SK-MEL-5 (cell line): ENCODE results near the gene ZNF532. TPM values are rescaled to one million over a fixed set of nuclear protein-coding genes. Genes with fewer than 3 reads are reported as not detected.
A peak's percentile ranks its signal among the peaks of the same experiment; 100 is the strongest.

Experiments used
- DNase-seq: peaks from one replicate; pipeline ENCODE4 v3.0.0-alpha.2; 2016; ENCODE audit warnings: low read depth, low spot score
- in situ Hi-C: cut with HindIII; loops from 2 replicates; pipeline ENCODE4 v1.10.0; 2016; ENCODE audit warnings: low sequenced_read_pairs, high pct_unique_total_duplicates, low pct_unique_long_range_greater_than_20kb
- total RNA-seq: library from RNA; depleted of rRNA; stranded (reverse); fragments of >200 nt; shearing (Covaris generic); gene quantifications from 2 replicates; pipeline ENCODE4 v1.2.3, GENCODE V29; 2014

ZNF532 gene
- total RNA-seq, 1 experiment from 2014 or later: 7.3 TPM

DNA sequence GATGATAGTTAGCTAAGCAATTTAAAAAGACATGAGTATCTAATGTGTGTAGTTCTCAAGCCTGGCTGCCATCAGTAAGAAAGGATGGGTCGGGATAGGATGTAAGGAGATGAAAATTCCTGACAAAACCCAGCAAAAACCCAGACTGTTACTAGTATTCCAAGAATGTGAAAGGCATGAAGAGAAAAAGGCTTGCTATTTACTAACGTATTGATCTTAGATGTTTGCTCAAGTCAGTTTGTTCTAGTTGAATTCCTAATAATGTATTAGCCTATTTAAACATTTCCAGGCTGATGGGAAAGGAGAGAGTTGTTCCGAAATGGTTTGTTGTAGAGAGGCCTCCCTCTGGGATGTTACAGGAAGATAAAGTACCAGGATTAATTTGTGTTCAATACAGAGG is 88.2 kb downstream of the ZNF532 start:
- DNase-seq: no peak
- in situ Hi-C loops: no loop called here

DNA sequence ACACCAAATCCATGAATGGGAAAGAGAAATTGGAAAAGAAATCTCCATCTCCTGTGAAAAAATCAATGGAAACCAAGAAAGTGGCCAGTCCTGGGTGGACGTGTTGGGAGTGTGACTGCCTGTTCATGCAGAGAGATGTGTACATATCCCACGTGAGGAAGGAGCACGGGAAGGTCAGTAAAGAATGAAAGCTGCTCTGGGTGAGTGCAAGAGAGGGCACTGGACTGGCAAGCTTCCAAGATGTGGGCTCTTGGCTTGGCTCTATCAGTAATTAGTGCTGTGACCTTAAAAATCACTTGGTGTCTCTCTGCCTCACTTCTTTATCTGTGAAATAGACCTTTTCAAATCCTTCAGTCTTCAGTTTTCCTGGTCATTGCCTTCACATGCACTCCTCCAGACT is 89.0 kb downstream of the ZNF532 start:
- in situ Hi-C loops: no loop called here
- peak; percentile 70 for DNase-seq

DNA sequence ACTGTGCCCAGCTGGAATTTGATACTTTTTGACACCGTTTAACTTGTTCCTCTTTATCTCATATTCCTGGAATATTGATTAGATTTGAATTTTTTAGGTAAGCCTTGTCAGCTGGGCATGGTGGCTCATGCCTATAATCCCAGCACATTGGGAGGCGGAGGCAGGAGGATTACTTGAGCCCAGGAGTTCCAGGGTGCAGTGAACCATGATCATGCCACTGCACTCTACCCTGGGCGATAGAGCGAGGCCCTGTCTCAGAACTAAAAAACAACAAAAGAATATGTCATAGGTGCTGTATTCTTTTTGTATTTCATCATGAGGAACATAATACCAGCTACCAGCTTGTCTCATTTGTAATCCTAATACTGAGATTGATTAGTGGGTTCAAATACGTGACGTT is 90.3 kb downstream of the ZNF532 start:
- DNase-seq: no peak
- in situ Hi-C loops: no loop called here

DNA sequence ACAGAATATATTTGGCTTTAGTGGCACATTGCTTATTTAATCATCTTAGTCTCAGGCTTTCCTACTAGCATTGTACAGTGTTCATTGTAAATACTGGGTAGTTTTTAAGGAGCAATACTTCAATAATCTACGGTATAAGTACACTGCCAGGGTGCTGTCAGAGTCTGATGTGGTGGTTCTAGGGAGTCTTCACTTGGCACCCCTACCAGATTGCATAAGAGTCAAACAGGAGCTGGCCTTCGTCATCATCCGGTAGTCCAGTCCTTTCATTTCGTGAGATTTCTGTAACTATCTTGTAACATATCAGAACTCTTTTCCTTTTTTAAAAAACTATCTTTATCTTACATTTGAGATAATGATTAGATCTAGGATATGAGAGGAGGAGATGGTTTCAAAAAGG is 91.1 kb downstream of the ZNF532 start:
- DNase-seq: no peak
- in situ Hi-C loops: no loop called here

DNA sequence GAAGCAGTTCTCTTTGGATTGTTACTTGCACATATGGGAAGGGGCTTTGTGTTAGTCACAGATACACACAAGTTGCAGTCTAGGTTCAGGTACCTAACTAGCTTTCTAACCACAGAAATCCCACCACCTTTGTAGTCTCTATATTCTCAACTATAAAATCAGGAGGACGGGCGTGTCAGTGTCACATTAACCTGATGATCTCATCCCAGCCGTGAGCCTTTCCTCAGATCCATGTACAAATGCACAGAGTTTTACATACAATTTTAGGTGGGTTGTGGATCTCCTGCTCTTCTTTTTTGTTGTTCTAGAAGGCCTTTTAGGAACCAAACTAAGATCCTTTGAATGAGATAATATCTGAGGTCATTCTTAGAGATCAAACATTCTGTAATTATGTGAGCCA is 94.0 kb downstream of the ZNF532 start:
- in situ Hi-C loops: no loop called here
- DNase-seq: no peak

DNA sequence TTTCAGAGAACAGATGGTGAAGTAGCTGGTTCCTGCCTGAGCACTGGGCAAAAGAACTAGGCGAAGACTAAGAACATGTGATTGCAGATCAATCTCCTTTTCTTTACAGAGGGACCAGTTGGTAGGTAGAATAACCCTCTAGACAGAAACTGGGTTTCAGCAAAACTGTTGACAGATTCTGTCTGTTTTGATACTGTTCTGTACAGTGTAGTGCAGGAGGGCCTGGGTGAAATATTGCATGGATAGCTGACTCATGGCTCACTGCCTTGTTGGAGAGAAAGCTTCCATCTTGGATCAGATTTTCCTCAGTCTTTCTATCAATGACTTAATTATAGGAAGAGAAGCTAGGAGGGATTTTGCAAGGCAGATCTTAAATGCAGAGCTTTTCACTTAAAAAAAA is 95.8 kb downstream of the ZNF532 start:
- in situ Hi-C loops: no loop called here
- no peak for DNase-seq

DNA sequence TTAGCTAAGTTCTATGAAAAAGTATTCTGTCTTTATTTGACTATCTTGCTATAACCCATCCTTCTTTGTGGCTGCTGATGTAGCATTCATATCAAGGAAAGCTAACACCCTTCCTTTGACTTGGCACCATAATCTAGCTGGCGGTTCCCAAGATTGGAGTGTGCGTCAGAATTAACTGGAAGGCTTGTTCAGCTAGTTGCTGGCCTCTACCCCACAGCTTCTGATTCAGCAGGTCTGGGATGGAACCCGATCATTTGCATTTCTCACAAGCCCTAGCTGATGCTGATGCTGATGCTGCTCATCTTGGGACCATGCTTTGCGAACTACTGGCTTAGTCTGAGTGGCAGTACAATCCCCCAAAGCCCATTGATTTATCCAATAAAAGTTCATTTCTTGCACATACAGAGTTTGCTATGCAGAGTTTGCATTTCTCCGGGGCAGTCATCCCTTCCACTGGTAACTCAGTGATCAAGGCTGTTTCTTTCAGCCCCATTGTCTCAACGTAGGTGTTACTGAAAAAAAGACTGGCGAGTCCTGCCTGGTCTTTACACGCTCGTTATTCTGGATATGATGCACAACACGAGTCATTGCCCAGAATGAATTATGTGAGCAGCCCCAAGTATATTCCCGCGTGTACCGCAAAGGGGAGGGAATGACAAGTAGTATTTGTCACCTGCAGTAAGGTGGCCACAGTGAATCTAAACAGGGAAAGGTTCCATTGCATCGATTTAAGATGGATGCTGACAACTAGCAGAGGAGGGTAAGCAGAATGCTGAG is 96.5 kb downstream of the ZNF532 start:
- DNase-seq: no peak
- in situ Hi-C loops: no loop called here

DNA sequence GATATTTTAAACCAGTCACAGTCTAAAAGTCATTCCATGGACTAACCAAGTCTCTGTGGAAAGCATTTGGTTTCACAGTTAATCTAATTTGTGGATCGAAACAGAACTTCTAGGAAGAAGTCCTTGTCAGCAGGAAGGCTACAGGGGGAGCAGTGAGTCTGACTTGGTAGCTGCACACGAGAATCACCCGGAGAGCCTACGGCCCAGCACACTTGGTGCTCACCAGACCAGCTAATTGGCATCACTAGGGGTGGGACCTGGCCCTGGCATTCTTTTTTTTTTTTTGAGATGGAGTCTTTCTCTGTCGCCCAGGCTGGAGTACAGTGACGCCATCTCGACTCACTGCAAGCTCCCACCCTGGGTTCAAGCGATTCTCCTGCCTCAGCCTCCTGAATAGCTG is 97.7 kb downstream of the ZNF532 start:
- in situ Hi-C loops: no loop called here
- no peak for DNase-seq

DNA sequence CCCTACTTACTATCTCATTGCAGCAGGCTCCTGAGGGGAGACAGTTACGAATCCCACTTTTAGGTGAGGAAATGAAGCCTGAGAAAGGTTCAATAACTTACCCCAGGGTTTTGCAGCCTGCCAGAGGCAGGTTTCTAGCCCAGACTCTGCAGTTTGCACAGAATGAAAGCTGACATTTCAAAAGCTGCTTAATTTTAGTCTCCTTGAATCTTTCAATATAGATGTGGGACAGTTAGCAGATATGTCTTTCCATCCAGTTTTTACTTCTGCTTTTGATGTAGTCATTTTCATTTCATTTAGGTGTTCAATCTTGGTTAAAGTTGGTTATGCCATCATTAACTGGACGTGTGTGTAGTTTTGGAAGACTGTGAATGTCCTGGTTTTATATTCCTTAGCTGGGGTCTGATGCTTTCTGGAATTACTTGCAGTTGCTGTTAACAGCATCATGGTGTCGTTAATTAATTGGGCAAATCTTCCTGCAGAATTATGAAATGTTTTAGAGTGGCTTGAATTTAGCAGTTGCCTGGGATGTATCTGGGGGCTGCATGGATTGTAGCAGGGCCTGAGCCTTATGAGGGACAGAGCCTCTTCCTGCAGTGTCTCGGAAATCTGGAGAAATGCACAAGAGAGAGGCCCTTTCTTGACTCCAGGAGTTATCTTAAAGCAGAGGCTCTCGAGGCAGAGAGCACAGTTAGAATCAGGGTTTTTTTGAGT is 100.8 kb downstream of the ZNF532 start:
- in situ Hi-C loops: no loop called here
- no peak for DNase-seq

DNA sequence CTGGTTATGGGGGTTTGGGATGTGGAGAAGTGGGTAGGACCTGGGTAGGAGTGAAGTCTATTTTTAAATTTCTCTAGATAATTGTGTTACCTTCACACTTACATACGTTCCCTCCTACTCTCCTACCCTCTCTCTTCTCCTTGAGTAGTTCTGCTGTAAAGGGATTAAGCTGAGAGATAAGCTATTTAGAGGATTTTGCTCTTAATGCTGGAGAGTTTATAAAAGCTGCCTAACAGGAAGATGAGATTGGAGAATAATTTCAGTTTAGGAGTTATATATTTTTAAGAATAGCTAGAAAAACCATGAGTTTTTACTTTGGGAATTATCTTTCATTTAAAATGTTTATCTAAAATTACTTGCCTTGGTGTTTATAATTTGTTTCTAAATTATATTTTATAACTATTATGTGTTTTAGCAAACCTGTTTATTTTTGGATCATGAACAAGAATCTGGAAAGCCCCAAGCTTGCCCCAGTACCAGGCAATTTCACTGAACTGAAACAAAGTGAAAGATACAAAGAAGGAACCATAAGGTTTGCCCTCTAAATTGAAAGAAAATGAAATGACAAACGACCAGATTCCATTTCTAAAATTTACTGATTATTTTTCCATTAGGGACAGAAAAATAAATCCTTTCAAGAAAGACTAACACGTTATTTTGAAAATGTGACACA is 101.5 kb downstream of the ZNF532 start:
- in situ Hi-C loops: no loop called here
- DNase-seq: no peak

DNA sequence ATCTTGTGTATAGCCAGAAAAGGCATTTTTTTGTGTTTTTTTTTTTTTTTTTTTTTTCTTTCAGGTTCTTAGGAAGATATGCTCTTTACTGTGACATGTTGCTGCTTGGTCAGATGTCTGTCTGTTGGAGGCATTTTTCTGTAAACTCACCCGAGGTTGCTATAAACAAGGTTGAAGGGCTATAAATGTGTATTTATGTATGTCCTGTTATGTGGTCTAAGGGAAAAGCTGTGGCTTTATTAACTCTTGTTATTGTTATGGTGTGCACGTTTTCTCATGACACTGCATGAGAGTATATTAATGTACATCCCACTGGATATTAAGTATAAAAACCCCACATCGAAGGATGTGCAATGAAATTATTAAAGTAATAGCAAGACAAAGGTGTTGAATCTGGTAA is 102.0 kb downstream of the ZNF532 start:
- in situ Hi-C loops: no loop called here
- no peak for DNase-seq

DNA sequence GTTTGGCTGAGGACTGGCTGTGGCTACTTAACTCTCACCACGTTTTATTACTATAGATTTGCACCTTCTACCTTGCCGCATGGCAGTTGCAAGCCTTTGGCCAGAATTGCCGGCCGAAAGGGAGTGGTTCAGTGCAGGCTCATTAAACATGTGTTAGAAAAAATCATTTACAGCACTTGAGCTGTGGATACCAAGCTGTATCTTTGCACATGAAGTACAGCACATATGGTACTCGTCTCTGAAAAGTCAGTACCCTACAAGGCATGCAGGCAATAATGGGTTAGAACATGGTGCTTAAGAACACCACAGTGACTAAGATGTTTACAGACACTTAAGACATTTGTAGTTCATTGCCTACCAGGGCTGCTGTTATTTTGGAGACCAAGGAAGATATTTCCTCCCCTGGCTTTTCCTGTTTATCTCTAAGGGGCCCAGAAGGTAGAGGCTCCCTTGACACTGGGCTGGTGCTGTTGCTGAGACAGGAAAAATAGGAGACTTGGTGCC is 103.1 kb downstream of the ZNF532 start:
- in situ Hi-C loops: no loop called here

DNA sequence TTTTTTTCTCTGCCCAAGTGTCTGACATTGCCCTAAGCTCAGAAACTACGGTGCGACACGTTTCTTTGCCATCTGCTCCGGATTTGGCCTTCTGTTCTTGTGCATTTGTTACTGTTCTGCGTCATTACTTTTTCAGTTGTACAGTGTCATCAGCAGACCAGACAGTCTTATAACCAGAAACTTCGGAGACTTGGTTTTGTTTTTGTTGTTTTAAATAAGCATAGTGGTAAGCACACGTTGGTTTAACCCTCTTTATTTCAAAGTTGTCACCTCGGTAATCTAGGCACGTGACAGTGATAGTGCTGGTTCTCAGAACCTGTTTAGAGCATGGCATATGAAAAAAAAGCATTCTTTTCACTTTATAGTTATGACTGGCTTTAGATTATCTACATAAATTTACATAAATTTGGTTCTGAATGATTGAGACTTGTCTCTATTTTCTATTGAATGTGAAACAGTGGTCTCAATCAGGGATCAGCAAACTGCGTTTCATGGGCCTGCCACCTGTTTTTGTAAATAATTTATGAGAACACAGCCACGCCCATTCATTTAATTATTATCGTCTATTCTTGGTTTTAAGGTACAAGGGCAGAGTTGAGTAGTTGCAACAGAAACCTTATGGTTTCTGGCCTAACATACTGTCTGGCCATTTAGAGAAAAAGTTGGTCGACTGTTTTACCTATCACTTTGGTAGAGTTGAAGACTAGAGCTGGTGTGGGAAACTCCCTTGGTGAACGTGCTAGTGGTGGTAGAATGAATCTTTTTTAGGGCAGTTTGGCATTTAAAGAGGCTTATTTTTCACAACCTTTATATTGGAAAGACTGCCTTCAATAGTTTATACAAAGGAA is 106.5 kb downstream of the ZNF532 start:
- no peak for DNase-seq
- in situ Hi-C loops: no loop called here

More for the DNA sequence above, 103.1 kb downstream of the ZNF532 start:
- DNase-seq: no peak

DNA sequence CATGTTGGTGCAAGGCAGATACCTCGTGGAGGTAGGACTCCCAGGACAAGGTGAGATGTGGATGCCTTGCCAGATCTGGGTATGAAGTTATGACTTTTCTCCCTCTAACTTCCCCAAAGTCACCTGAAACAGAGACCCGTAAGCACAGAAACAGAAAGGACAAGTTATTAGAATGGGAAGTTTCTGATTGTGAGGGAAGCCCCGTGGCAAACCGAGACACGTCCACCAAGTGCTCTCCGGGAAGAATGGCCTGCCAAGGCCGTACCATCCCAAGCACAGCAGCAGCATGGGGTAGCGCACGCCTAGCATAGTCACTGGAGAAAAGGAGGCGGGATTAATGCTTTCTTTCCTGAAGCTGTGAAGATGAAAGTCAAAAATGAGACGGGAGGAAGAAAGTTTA is 110.6 kb downstream of the ZNF532 start:
- in situ Hi-C loops: no loop called here
- DNase-seq: no peak

DNA sequence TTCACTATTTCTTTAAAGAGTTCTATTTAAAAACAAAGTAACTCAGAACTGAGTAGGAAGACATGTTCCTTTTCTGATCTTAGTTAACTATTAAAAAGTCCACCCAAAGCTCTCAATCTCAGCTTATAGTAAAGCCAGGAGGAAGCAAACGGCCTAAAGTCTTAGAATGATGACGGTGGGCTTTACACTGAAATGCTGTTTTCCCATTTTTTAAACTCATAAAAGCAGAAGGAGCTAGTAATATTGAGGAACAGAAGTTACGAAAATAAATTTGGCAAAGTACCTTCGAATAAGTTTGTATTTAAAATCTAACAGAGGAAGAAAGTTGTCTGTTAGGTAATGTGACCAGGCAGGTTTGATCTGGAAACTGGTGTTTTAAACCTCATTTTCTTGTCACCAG is 111.1 kb downstream of the ZNF532 start:
- no peak for DNase-seq
- in situ Hi-C loops: no loop called here

DNA sequence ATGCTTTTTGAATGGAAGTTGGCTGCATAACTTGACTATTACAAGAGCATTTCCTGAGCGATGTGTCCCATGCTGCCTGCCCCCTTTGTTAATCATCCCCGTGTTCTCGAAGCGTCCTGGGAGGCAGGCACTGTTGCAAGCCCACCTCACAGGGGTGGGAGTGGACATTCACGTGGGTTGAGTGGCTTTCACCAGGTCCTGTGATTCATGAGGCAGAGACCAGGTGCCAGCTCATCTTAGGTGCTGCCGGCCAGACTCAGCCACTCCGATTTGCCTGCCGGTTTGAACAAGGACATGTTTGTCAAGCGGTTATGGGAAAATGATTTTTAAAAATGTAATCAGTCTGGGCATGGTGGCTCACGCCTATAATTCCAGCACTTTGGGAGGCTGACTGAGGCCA is 112.5 kb downstream of the ZNF532 start:
- in situ Hi-C loops: no loop called here
- DNase-seq: no peak

DNA sequence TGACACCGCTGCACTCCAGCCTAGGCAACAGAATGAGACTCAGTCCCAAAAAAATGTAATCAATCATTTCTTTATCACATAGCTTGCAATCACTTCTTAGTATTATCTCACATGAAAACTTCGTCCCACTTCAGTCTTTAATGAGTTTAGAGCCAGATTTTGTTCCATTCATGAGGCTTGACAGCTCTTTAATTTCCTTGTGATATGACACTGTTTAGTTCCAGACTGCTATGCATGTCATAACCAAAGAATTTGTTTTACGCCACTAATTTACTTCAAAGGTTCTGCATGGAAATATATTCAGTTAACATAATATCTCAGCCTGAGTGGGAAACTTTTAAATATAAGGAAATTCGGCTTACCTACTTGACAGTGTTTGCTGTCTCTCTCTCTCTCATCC is 113.1 kb downstream of the ZNF532 start:
- in situ Hi-C loops: no loop called here
- no peak for DNase-seq

DNA sequence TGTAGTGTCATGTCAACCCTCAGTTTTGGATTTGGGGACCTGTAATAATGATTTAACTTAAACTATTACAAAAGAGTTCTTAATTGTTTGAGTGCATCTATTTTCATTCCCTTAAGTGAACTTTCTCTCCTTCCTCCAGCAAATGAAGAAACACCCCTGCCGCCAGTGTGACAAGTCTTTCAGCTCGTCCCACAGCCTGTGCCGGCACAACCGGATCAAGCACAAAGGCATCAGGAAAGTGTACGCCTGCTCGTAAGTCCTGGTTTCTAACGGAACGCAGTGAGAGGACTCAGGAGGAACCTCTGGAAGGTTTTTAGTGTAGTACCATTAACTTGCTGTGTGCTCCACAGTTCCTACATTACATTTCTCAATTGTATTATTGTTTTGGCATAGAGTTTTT is 114.2 kb downstream of the ZNF532 start:
- no peak for DNase-seq
- in situ Hi-C loops: no loop called here
